Tibial nerve (tissue), 4 donors: Measurements from ENCODE around the gene DDAH1. TPM values are rescaled to one million over a fixed set of nuclear protein-coding genes. Genes with fewer than 3 reads are reported as not detected.

ENCODE experiments used
- DNase-seq, 2 donors: peaks; one replicate each; pipeline ENCODE4 v3.0.0-alpha.2; 2019; ENCODE audit warnings: low spot score in 2 of 2
- H3K27ac ChIP-seq, 4 donors: fragments of 200-600 bp; sonication (generic) in 3 of 4; one replicate each; pipeline ENCODE4 v1.5.1; 2017 to 2019; ENCODE audit warnings: mild to moderate bottlenecking in 1 of 4
- H3K27me3 ChIP-seq, 2 donors: fragments of 200-600 bp; sonication (generic) in 1 of 2; one replicate each; pipeline versions ENCODE4 v1.5.1 to v1.6.0; 2017 to 2019
- H3K36me3 ChIP-seq, 3 donors: fragments of 200-600 bp; sonication (generic); one replicate each; pipeline ENCODE4 v1.5.1; 2018 to 2019
- H3K4me1 ChIP-seq, 4 donors: fragments of 200-600 bp; sonication (generic) in 3 of 4; one replicate each; pipeline ENCODE4 v1.5.1; 2017 to 2019
- H3K4me3 ChIP-seq, 4 donors: fragments of 200-600 bp; sonication (generic) in 3 of 4; one replicate each; pipeline ENCODE4 v1.5.1; 2017 to 2019; ENCODE audit warnings: mild to moderate bottlenecking in 1 of 4, moderate library complexity in 1 of 4
- H3K9me3 ChIP-seq, 4 donors: fragments of 200-600 bp; sonication (generic) in 3 of 4; one replicate each; pipeline ENCODE4 v1.5.1; 2017 to 2019
- EP300 ChIP-seq, 2 donors: sonication (generic); formaldehyde crosslinking; IDR thresholded peaks; one replicate each; pipeline ENCODE4 v1.6.1; 2017; ENCODE audit warnings: antibody characterized with exemption in 2 of 2, mild to moderate bottlenecking in 1 of 2
- POLR2A ChIP-seq, 2 donors: fragments of 450-650 bp; IDR thresholded peaks; one replicate each; pipeline ENCODE4 v1.6.1; 2017; ENCODE audit warnings: antibody characterized with exemption in 2 of 2, mild to moderate bottlenecking in 2 of 2, moderate library complexity in 2 of 2
- WGBS, 2 donors: methylation state at CpG; one replicate each; pipeline ENCODE4 v1.1.5; 2018; 5-methylcytosine and 5-hydroxymethylcytosine counted together
- total RNA-seq, 4 donors: library from RNA; depleted of rRNA; stranded (reverse); fragments of >200 nt; gene quantifications; one replicate each; pipeline ENCODE4 v1.1.0, GENCODE V29; 2016
- TF ChIP-seq, protein P1 (sequence below), 5 experiments: fragments of 200-600 bp in 3 of 5; fragments of 450-650 bp in 2 of 5; sonication (generic) in 3 of 5; IDR thresholded peaks; one replicate each; pipeline ENCODE4 v1.5.1; 2016 to 2019; ENCODE audit warnings: antibody characterized with exemption in 5 of 5, mild to moderate bottlenecking in 3 of 5, moderate library complexity in 2 of 5

Gene DDAH1
- total RNA-seq, 4 donors from 2014 or later = 17.7 to 23.4 (median 21.8) TPM

DNA sequence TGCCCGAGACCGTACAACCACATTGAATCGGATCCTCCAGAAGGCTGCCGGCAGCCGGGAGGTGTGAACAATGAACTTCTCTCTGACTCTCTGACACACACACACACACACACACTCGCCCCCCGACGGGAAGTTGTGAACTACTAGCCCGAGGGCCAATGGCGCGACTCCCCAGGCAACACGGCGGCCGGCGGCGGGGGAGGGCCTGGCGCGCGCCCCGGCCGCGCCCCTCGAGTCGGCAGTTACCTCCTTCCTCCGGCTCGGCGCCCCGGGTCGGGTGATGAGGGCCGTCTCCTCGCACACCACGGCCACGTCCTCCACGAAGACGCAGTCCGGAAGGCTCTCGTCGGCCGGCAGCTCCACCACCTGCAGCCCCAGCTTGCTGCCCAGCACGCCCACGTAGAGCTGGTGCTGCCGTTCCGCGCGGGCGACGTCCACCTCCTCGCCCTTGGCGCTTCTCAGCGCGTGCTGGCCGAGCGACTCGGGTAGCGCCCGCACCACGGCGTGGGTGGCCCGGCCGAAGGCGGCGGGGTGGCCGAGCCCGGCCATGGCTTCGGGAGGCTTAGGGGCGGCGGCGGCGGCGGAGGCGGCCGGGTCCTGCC lies 361 bp downstream of the DDAH1 start:
- DNase-seq = peak; percentile 30 to 33
- H3K4me3 ChIP-seq = peak overlapping the region; percentile 53 to 79 (median 64)
- TF ChIP-seq EP300 (IDR thresholded peaks at IDR 0.05) (peak in 1 of 2 donors; percentile 33), POLR2A (IDR thresholded peaks at IDR 0.05) (peak; percentile 15 to 29)
- TF ChIP-seq, protein P1, sequence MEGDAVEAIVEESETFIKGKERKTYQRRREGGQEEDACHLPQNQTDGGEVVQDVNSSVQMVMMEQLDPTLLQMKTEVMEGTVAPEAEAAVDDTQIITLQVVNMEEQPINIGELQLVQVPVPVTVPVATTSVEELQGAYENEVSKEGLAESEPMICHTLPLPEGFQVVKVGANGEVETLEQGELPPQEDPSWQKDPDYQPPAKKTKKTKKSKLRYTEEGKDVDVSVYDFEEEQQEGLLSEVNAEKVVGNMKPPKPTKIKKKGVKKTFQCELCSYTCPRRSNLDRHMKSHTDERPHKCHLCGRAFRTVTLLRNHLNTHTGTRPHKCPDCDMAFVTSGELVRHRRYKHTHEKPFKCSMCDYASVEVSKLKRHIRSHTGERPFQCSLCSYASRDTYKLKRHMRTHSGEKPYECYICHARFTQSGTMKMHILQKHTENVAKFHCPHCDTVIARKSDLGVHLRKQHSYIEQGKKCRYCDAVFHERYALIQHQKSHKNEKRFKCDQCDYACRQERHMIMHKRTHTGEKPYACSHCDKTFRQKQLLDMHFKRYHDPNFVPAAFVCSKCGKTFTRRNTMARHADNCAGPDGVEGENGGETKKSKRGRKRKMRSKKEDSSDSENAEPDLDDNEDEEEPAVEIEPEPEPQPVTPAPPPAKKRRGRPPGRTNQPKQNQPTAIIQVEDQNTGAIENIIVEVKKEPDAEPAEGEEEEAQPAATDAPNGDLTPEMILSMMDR (IDR thresholded peaks at IDR 0.05) = no peak
- 1 to 3% methylated on average over 40 to 51 of the region's 72 CpGs for WGBS, 2 donors
- H3K27ac ChIP-seq = peak overlapping the region; percentile 9 to 84 (median 76)
- no peaks in the 10 kb centered on the region for H3K27me3 ChIP-seq
- no peaks in the 10 kb centered on the region for H3K36me3 ChIP-seq
- no peaks in the 10 kb centered on the region for H3K9me3 ChIP-seq
- H3K4me1 ChIP-seq = peaks cover 0 to 23% (median 0%) of the 10 kb centered on the region in 4 donors

DNA sequence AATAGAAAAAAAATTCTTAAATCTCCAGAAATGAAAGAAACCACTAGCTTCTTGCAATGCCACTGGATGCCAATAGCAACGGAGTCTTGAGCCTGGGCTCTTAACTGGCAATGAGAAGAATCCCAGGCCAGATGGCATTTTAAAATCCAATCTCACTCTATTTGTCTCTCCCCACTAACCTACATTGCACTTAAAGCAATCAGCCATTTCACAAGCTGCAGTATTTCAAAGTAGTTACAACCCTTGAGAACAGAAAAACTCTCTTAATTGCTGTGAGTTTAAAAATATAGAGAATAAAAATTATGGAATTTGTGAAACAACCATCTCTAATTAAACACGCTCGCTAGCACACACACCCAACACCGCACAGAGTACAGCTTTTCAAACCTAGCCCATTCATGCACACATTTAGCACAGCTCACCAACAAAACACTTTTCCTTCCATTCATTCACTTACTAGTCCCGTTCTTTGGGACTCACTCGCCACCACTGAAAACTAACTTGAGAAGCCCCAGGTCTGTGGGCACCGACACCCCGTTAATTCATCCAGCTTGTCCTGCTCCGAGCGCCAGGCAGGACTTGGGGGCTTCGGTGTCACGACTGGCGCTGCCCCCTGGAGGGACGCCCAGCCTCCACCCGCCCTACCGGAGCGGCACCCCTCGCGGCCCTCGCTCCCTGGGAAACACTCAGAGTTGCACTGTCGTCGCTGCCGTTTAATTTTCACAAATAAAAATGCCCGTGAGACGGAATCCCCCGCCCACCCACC lies 1.0 kb downstream of the DDAH1 start:
- Histone ChIP-seq H3K27ac (peak overlapping the region; percentile 9 to 84 (median 76)), H3K36me3 (no peaks in the 10 kb centered on the region), H3K9me3 (no peaks in the 10 kb centered on the region), H3K4me3 (peak overlapping the region; percentile 53 to 79 (median 64)), H3K4me1 (peaks cover 0 to 23% (median 0%) of the 10 kb centered on the region in 4 donors), H3K27me3 (no peaks in the 10 kb centered on the region)
- no peak for TF ChIP-seq POLR2A (IDR thresholded peaks at IDR 0.05)
- no peak for DNase-seq
- WGBS, 2 donors = 4 to 7% methylated on average over 25 to 26 of the region's 26 CpGs

DNA sequence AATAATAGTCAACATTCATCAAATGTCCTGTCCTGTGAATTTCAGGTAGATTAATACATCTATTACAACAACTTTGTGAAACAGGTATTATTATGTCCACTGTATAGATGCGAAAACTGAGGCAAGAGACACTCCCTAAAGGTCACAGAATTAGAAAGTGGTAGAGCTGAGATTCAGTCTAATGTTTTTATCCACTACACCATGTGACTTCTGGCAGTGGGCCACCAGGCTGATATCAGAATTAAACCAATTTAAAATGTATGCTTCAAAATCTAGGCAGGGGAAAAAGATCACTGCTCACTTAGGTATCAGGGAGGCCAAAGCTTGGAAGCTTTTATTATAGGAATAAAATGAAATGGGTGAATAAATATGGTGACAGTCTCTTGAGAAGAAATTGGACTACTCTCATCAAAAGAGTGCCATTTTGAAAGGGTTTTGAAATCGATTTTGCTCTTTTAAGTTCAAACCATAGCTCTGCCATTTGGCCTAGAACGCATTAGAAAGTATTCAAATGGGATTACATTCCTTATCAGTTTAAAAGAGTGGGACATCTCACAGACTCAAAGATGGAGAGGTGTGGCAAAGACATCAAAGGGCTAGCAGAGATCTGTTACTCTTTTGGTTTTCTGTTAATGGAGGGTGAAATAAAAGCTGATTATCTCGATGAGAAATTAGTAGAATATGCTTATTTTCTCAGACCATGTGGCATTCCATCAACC lies 1.9 kb downstream of the DDAH1 start:
- no peaks in the 10 kb centered on the region for H3K9me3 ChIP-seq
- H3K36me3 ChIP-seq = no peaks in the 10 kb centered on the region
- no peak for DNase-seq
- no peaks in the 10 kb centered on the region for H3K27me3 ChIP-seq
- no peak overlapping the region for H3K4me3 ChIP-seq
- WGBS, 2 donors = 86 to 92% methylated on average over 4 of the region's 4 CpGs
- no peak overlapping the region for H3K27ac ChIP-seq
- TF ChIP-seq, protein P1 (IDR thresholded peaks at IDR 0.05) = no peak
- TF ChIP-seq POLR2A (IDR thresholded peaks at IDR 0.05) (no peak), EP300 (IDR thresholded peaks at IDR 0.05) (no peak)
- peaks cover 0 to 23% (median 0%) of the 10 kb centered on the region in 4 donors for H3K4me1 ChIP-seq

DNA sequence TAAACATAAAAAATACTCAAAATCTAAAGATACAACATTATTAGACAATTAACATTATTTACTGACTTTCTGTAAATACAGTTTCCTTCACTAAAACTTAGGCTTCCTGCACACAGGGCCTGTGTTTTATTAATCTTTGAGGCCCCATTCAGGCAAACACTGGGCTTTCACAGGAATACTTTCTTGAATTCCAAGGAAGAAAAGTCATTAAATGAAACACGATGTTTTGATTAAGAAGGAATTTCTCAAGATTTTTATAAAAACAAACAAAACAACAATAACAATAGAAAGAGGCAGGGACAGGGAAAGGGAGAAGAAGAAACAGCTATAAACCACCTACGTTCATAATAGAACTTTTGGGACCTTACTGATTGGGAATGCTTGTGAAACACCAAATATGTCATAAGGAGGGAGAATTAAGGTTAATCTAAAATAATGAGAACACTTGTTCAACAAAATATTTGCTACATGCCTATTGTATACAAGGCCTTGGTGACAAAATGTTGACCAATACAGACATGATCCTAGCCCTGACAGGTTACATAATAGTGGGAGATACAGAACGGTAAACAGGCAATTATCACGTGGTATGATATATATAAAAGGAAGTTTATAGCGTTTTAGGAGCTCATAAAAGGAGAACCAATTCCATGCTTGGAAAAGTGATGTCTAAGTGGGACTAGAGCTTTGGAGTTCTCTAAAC lies 3.6 kb downstream of the DDAH1 start:
- Histone ChIP-seq H3K4me1 (peaks cover 0 to 23% (median 0%) of the 10 kb centered on the region in 4 donors), H3K27ac (no peak overlapping the region), H3K27me3 (no peaks in the 10 kb centered on the region), H3K36me3 (no peaks in the 10 kb centered on the region), H3K9me3 (no peaks in the 10 kb centered on the region), H3K4me3 (no peak overlapping the region)
- DNase-seq = no peak
- TF ChIP-seq, protein P1 (IDR thresholded peaks at IDR 0.05) = no peak
- TF ChIP-seq EP300 (IDR thresholded peaks at IDR 0.05) = no peak
- TF ChIP-seq POLR2A (IDR thresholded peaks at IDR 0.05) = no peak
- WGBS, 2 donors = 39 to 40% methylated on average over 5 of the region's 5 CpGs

DNA sequence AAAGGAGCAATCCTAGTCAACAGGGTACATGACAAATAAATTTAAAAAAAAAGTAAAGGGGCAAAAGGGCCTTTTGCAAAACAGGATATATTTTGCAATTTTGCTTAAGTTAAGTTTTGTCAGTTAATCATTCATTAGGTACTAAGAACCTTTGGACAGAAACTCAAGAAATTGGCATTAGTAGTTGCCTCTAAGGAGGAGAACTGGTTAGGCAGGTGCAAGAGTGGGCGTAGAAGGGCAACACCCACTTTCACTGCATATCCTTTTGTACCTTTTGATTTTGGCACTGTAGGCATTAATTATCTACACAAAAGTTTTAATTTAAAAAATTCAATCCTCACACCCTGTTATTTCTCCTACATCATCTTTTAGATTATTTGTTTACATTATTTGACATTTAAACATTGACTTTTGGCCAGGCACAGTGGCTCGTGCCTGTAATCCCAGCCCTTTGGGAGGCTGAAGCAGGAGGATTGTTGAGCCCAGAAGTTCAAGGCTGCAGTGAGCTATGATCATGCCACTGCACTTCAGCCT lies 4.3 kb downstream of the DDAH1 start:
- H3K4me3 ChIP-seq = no peak overlapping the region
- H3K27me3 ChIP-seq = no peaks in the 10 kb centered on the region
- H3K36me3 ChIP-seq = no peaks in the 10 kb centered on the region
- no peak overlapping the region for H3K27ac ChIP-seq
- no peaks in the 10 kb centered on the region for H3K9me3 ChIP-seq
- peaks cover 0 to 19% (median 0%) of the 10 kb centered on the region in 4 donors for H3K4me1 ChIP-seq
- DNase-seq = no peak
- TF ChIP-seq POLR2A (IDR thresholded peaks at IDR 0.05) (no peak), EP300 (IDR thresholded peaks at IDR 0.05) (no peak)
- TF ChIP-seq, protein P1 (IDR thresholded peaks at IDR 0.05) = no peak
- WGBS, 2 donors = 74 to 78% methylated on average over 2 of the region's 2 CpGs
